Measurements from ENCODE around the gene ZMYM4.

Gene ZMYM4

DNA sequence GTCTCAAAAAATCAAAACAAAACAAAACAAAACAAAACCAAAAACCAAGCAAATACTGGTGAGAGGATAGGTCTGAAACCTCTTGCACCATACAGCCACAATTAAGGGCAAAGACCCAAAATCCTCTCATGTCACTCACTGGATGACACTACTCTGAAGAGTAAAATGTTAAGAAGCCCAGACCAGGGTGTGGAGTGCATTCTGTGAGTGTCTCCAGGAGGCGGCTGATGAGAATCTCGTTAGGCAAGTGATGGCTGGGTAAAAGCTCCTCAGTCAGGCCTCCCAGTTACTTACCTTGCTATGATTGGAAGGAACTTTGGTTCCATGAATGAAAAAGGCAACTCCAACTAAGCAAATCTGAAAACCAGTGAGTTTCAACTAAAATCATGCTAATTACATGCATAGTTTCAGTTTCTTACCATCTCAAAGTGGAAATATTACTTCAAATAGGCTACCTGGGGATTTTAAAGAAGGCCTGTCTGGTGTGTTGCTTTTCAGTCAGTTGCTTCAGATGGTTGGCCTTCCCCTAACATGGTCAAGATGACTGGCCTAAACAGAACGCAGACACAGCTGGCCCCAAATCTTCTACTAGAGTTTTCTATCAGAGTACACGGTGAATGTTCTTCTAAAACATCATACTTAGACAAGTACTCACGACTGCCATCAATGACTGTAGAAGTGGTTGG lies 193.6 kb downstream of the ZMYM4 start:
- TF ChIP-seq FOXM1 (IDR thresholded peaks at IDR 0.05; ENCODE audit: borderline replicate concordance, low read depth) = no peak
- no peak for TF ChIP-seq TCF12 (IDR thresholded peaks at IDR 0.05; ENCODE audit: low read depth)
- no peak for TF ChIP-seq CEBPB (IDR thresholded peaks at IDR 0.05)
- TF ChIP-seq ZBTB7A (IDR thresholded peaks at IDR 0.05; ENCODE audit: low read depth) = no peak
- TF ChIP-seq USF1 (IDR thresholded peaks at IDR 0.05) = no peak
- TF ChIP-seq NFIC (IDR thresholded peaks at IDR 0.05) = no peak
- no peak for TF ChIP-seq YY1 (IDR thresholded peaks at IDR 0.05; ENCODE audit: low read depth)
- TF ChIP-seq TEAD4 (IDR thresholded peaks at IDR 0.05) = no peak
- TF ChIP-seq, protein P1, sequence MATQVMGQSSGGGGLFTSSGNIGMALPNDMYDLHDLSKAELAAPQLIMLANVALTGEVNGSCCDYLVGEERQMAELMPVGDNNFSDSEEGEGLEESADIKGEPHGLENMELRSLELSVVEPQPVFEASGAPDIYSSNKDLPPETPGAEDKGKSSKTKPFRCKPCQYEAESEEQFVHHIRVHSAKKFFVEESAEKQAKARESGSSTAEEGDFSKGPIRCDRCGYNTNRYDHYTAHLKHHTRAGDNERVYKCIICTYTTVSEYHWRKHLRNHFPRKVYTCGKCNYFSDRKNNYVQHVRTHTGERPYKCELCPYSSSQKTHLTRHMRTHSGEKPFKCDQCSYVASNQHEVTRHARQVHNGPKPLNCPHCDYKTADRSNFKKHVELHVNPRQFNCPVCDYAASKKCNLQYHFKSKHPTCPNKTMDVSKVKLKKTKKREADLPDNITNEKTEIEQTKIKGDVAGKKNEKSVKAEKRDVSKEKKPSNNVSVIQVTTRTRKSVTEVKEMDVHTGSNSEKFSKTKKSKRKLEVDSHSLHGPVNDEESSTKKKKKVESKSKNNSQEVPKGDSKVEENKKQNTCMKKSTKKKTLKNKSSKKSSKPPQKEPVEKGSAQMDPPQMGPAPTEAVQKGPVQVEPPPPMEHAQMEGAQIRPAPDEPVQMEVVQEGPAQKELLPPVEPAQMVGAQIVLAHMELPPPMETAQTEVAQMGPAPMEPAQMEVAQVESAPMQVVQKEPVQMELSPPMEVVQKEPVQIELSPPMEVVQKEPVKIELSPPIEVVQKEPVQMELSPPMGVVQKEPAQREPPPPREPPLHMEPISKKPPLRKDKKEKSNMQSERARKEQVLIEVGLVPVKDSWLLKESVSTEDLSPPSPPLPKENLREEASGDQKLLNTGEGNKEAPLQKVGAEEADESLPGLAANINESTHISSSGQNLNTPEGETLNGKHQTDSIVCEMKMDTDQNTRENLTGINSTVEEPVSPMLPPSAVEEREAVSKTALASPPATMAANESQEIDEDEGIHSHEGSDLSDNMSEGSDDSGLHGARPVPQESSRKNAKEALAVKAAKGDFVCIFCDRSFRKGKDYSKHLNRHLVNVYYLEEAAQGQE (IDR thresholded peaks at IDR 0.05; ENCODE audit: low read depth) = no peak
- TF ChIP-seq EP300 (IDR thresholded peaks at IDR 0.05; ENCODE audit: borderline replicate concordance) = no peak
- no peak for TF ChIP-seq CREB1 (IDR thresholded peaks at IDR 0.05; ENCODE audit: low read depth)
- TF ChIP-seq RAD21 (IDR thresholded peaks at IDR 0.05; ENCODE audit: low read depth) = no peak
- TF ChIP-seq EGR1 (IDR thresholded peaks at IDR 0.05) = no peak
- TF ChIP-seq, protein P2, sequence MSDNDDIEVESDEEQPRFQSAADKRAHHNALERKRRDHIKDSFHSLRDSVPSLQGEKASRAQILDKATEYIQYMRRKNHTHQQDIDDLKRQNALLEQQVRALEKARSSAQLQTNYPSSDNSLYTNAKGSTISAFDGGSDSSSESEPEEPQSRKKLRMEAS (IDR thresholded peaks at IDR 0.05) = no peak
- TF ChIP-seq TAF1 (IDR thresholded peaks at IDR 0.05; ENCODE audit: low read depth) = no peak

GRCh38 chr1:35463232-35463631 lies 194.7 kb downstream of the ZMYM4 start:
- TF ChIP-seq TAF1 (IDR thresholded peaks at IDR 0.05; ENCODE audit: low read depth) = no peak
- no peak for TF ChIP-seq CEBPB (IDR thresholded peaks at IDR 0.05)
- TF ChIP-seq, protein P2 (IDR thresholded peaks at IDR 0.05) = no peak
- no peak for TF ChIP-seq EP300 (IDR thresholded peaks at IDR 0.05; ENCODE audit: borderline replicate concordance)
- TF ChIP-seq, protein P1 (IDR thresholded peaks at IDR 0.05; ENCODE audit: low read depth) = no peak
- TF ChIP-seq EGR1 (IDR thresholded peaks at IDR 0.05) = no peak
- TF ChIP-seq RAD21 (IDR thresholded peaks at IDR 0.05; ENCODE audit: low read depth) = no peak
- no peak for TF ChIP-seq FOXM1 (IDR thresholded peaks at IDR 0.05; ENCODE audit: borderline replicate concordance, low read depth)
- no peak for TF ChIP-seq YY1 (IDR thresholded peaks at IDR 0.05; ENCODE audit: low read depth)
- TF ChIP-seq ZBTB7A (IDR thresholded peaks at IDR 0.05; ENCODE audit: low read depth) = no peak
- no peak for TF ChIP-seq NFIC (IDR thresholded peaks at IDR 0.05)
- TF ChIP-seq USF1 (IDR thresholded peaks at IDR 0.05) = no peak
- no peak for TF ChIP-seq CREB1 (IDR thresholded peaks at IDR 0.05; ENCODE audit: low read depth)

DNA sequence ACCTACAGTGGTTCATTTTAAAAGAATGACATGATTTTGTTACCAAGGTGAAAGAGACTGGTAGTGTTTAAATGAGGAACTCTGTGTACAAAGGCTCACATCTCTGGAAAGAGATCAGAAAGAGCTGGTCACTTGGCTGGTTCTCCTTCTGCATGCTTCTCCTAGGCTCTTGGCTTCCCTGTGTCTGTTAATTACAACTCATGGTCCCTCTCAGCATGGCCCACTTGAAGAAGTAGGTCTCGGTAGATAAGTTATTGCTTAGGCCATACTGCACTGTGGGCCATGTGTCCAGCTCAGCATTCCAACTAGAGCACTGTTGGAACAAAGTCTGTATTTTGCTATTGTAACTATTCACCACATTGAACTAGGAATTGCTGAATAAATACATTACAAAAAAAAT lies 197.6 kb downstream of the ZMYM4 start:
- TF ChIP-seq CEBPB (IDR thresholded peaks at IDR 0.05) (no peak), TCF12 (IDR thresholded peaks at IDR 0.05; ENCODE audit: low read depth) (no peak), NFIC (IDR thresholded peaks at IDR 0.05) (no peak), CREB1 (IDR thresholded peaks at IDR 0.05; ENCODE audit: low read depth) (no peak), USF1 (IDR thresholded peaks at IDR 0.05) (no peak)
- TF ChIP-seq, protein P2 (IDR thresholded peaks at IDR 0.05) = no peak

- no peak for TF ChIP-seq USF1 (IDR thresholded peaks at IDR 0.05)
- no peak for TF ChIP-seq YY1 (IDR thresholded peaks at IDR 0.05; ENCODE audit: low read depth)
- TF ChIP-seq TAF1 (IDR thresholded peaks at IDR 0.05; ENCODE audit: low read depth) = no peak
- TF ChIP-seq RAD21 (IDR thresholded peaks at IDR 0.05; ENCODE audit: low read depth) = no peak
- TF ChIP-seq EGR1 (IDR thresholded peaks at IDR 0.05) = no peak
- TF ChIP-seq NFIC (IDR thresholded peaks at IDR 0.05) = no peak
Measured at GRCh38 chr1:35470977-35471613, 202.6 kb downstream of the ZMYM4 start.

Data from Ishikawa (cell line).